DOHH2 (cell line): ENCODE data around the gene PPP2R2C.

Experiments
- H3F3A ChIP-seq: fragments of 200-600 bp; sonication (generic), shearing (Covaris generic); 2 replicates; pipeline ENCODE4 v1.6.0; 2016; ENCODE audit warnings: antibody characterized with exemption, mild to moderate bottlenecking; ENCODE audit not compliant: control insufficient read depth, insufficient read depth
- H3K27ac ChIP-seq: fragments of 200-600 bp; sonication (generic); 2 replicates; pipeline ENCODE4 v1.5.1; 2014; ENCODE audit warnings: low read depth, mild to moderate bottlenecking, low read length, moderate library complexity
- H3K27me3 ChIP-seq: fragments of 200-600 bp; sonication (generic); 2 replicates; pipeline ENCODE4 v1.6.1; 2014; ENCODE audit warnings: mild to moderate bottlenecking, low read length, mixed read lengths; ENCODE audit not compliant: control insufficient read depth
- H3K36me3 ChIP-seq: fragments of 200-600 bp; sonication (generic); 2 replicates; pipeline ENCODE4 v1.6.1; 2014; ENCODE audit warnings: mild to moderate bottlenecking, low read length, moderate library complexity, mixed read lengths; ENCODE audit not compliant: control insufficient read depth
- H3K4me1 ChIP-seq: fragments of 200-600 bp; sonication (generic); 2 replicates; pipeline ENCODE4 v1.6.1; 2014; ENCODE audit warnings: mild to moderate bottlenecking, low read length, mixed read lengths; ENCODE audit not compliant: control insufficient read depth
- H3K4me2 ChIP-seq: fragments of 200-600 bp; sonication (generic); 2 replicates; pipeline ENCODE4 v1.6.0; 2014; ENCODE audit warnings: mild to moderate bottlenecking, low read length, moderate library complexity
- H3K4me3 ChIP-seq: fragments of 200-600 bp; sonication (generic); 2 replicates; pipeline ENCODE4 v1.5.1; 2014; ENCODE audit warnings: mild to moderate bottlenecking, low read length, mixed read lengths
- H3K79me2 ChIP-seq: fragments of 200-600 bp; sonication (generic); 2 replicates; pipeline ENCODE4 v1.6.1; 2014; ENCODE audit warnings: mild to moderate bottlenecking, low read length, mixed read lengths; ENCODE audit not compliant: control insufficient read depth
- H3K9me2 ChIP-seq: fragments of 200-600 bp; sonication (generic); replicated peaks from 2 replicates; pipeline ENCODE4 v1.6.1; 2014; ENCODE audit warnings: mild to moderate bottlenecking, low read length, mixed read lengths; ENCODE audit not compliant: control insufficient read depth
- H3K9me3 ChIP-seq: fragments of 200-600 bp; sonication (generic); 2 replicates; pipeline ENCODE4 v1.6.1; 2014; ENCODE audit warnings: antibody characterized with exemption, low read length, mixed read lengths; ENCODE audit not compliant: control insufficient read depth, insufficient read depth
- H4K20me1 ChIP-seq: fragments of 200-600 bp; sonication (generic); 2 replicates; pipeline ENCODE4 v1.6.0; 2014; ENCODE audit warnings: low read depth, mild to moderate bottlenecking, antibody characterized with exemption, low read length, moderate library complexity; ENCODE audit not compliant: control insufficient read depth, insufficient read depth
- CTCF ChIP-seq: fragments of 200-600 bp; sonication (generic); IDR thresholded peaks from one replicate; pipeline ENCODE4 v1.5.1; 2014; ENCODE audit warnings: antibody characterized with exemption, mild to moderate bottlenecking, low read depth, low read length; ENCODE audit not compliant: poor library complexity, severe bottlenecking
- EZH2phosphoT487 ChIP-seq: fragments of 200-600 bp; sonication (generic); IDR thresholded peaks from 2 replicates; pipeline ENCODE4 v1.6.1; 2017; ENCODE audit warnings: borderline replicate concordance, mild to moderate bottlenecking, antibody characterized with exemption, low read length, moderate library complexity, mixed read lengths

Gene PPP2R2C

DNA sequence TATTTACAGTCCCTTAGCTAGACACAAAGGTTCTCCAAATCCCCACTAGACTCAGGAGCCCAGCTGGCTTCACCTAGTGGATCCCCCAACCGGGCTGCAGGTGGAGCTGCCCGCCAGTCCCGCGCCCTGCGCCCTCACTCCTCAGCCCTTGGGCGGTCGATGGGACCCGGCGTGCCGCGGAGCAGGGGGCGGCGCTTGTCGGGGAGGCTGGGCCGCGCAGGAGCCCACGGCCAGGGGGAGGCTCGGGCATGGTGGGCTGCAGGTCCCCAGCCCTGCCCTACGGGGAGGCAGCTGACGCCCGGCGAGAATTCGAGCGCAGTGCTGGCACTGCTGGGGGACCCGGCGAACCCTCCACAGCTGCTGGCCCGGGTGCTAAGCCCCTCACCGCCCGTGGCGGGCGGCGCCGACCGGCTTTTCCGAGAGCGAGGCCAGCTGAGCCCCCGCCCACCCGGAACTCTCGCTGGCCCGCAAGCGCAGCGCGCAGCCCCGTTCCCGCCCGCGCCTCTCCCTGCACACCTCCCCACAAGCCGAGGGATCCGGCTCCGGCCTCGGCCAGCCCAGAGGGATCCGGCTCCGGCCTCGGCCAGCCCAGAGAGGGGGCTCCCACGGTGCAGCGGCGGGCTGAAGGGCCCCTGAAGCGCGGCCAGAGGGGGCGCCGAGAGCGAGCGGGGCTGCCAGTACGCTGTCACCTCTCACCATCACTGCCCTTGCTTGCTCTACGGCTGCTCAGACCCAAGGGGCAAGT lies 163.3 kb downstream of the PPP2R2C start:
- H3K9me3 ChIP-seq, result no peaks in the 10 kb centered on the region; the same call in 1 of the 2 replicates
- H3K4me1 ChIP-seq, result no peaks in the 10 kb centered on the region
- H4K20me1 ChIP-seq, result no peaks in the 10 kb centered on the region
- H3K36me3 ChIP-seq, result no peaks in the 10 kb centered on the region
- no peaks in the 10 kb centered on the region for H3K79me2 ChIP-seq
- H3K27ac ChIP-seq, result no peak overlapping the region
- no peaks in the 10 kb centered on the region for H3F3A ChIP-seq
- no peaks in the 10 kb centered on the region for H3K9me2 ChIP-seq
- H3K4me3 ChIP-seq, result no peak overlapping the region
- no peaks in the 10 kb centered on the region; the same call in 1 of the 2 replicates for H3K27me3 ChIP-seq
- no peak overlapping the region for H3K4me2 ChIP-seq
- no peak for TF ChIP-seq CTCF
- no peak for TF ChIP-seq EZH2phosphoT487

- no peaks in the 10 kb centered on the region for H3K9me2 ChIP-seq
- H3K4me3 ChIP-seq, result no peak overlapping the region
- H3K9me3 ChIP-seq, result no peaks in the 10 kb centered on the region; the same call in 1 of the 2 replicates
- no peak overlapping the region for H3K27ac ChIP-seq
- no peaks in the 10 kb centered on the region; the same call in 1 of the 2 replicates for H3K27me3 ChIP-seq
- no peaks in the 10 kb centered on the region for H3K4me1 ChIP-seq
- no peaks in the 10 kb centered on the region for H3F3A ChIP-seq
- H3K36me3 ChIP-seq, result no peaks in the 10 kb centered on the region
- no peaks in the 10 kb centered on the region for H4K20me1 ChIP-seq
- TF ChIP-seq CTCF (no peak), EZH2phosphoT487 (no peak)
- no peaks in the 10 kb centered on the region for H3K79me2 ChIP-seq
- H3K4me2 ChIP-seq, result no peak overlapping the region
Measured at GRCh38 chr4:6307891-6308290, 164.5 kb downstream of the PPP2R2C start.

- Histone ChIP-seq H3K79me2 (no peaks in the 10 kb centered on the region), H3K9me3 (no peaks in the 10 kb centered on the region; the same call in 1 of the 2 replicates), H4K20me1 (no peaks in the 10 kb centered on the region), H3K4me3 (no peak overlapping the region), H3K9me2 (no peaks in the 10 kb centered on the region), H3K36me3 (no peaks in the 10 kb centered on the region), H3K4me2 (no peak overlapping the region), H3K4me1 (no peaks in the 10 kb centered on the region), H3F3A (no peaks in the 10 kb centered on the region), H3K27ac (no peak overlapping the region), H3K27me3 (no peaks in the 10 kb centered on the region)
- TF ChIP-seq EZH2phosphoT487 (no peak), CTCF (no peak)
Measured at GRCh38 chr4:6307230-6307629, 165.2 kb downstream of the PPP2R2C start.
